NCI-H526 (cell line): ENCODE data around the gene ZNF398.
"Not testable (repeated sequence)": the region's sequence is repeated elsewhere in the genome, so short reads cannot be mapped to it uniquely, and the experiment has no call there.

Source experiments
- DNase-seq, 2 experiments: peaks; one replicate each; lab custom pipeline; 2025; lab: John Stamatoyannopoulos, UW

ZNF398 gene

GRCh38 chr7:149147072-149147751, at the start of gene ZNF398:
TSS of gene ZNF398 (plus strand) at chr7:149147453. CDS start at chr7:149147743, 290 bp downstream.
- peak; percentile 67 to 93 for DNase-seq

GRCh38 chr7:149099058-149099457, 48.2 kb upstream of the ZNF398 start:
- no peak for DNase-seq

GRCh38 chr7:149100821-149101220, 46.4 kb upstream of the ZNF398 start:
- DNase-seq: no peak

- DNase-seq: no peak
Measured at GRCh38 chr7:149102666-149103065, 44.6 kb upstream of the ZNF398 start.

GRCh38 chr7:149103424-149103823, 43.8 kb upstream of the ZNF398 start:
- DNase-seq: no peak

GRCh38 chr7:149104214-149104613, 43.0 kb upstream of the ZNF398 start:
- no peak for DNase-seq

GRCh38 chr7:149104749-149105148, 42.5 kb upstream of the ZNF398 start:
- no peak for DNase-seq

- DNase-seq: no peak
Measured at GRCh38 chr7:149109969-149110368, 37.3 kb upstream of the ZNF398 start.

- peak in 1 of 2 experiments; percentile 49 for DNase-seq
Measured at GRCh38 chr7:149125189-149125862, 21.9 kb upstream of the ZNF398 start.

GRCh38 chr7:149125863-149126661, 21.2 kb upstream of the ZNF398 start, which contains the start of gene ZNF425:
TSS of gene ZNF425 (minus strand) at chr7:149126324. CDS start at chr7:149126213, 111 bp downstream.
- DNase-seq: peak; percentile 83 to 98

GRCh38 chr7:149126662-149127266, 20.5 kb upstream of the ZNF398 start:
- peak; percentile 63 to 79 for DNase-seq

GRCh38 chr7:149130572-149131198, 16.6 kb upstream of the ZNF398 start:
- DNase-seq: no peak

- no peak for DNase-seq
Measured at GRCh38 chr7:149133028-149133710, 14.1 kb upstream of the ZNF398 start.

- DNase-seq: no peak
Measured at GRCh38 chr7:149136118-149136517, 11.1 kb upstream of the ZNF398 start.

GRCh38 chr7:149140831-149141230, 6.4 kb upstream of the ZNF398 start:
- DNase-seq: no peak

GRCh38 chr7:149141893-149142292, 5.4 kb upstream of the ZNF398 start:
- DNase-seq: no peak

GRCh38 chr7:149144436-149144922, 2.8 kb upstream of the ZNF398 start:
- not testable (repeated sequence) for DNase-seq

- DNase-seq: peak; percentile 82 to 88
Measured at GRCh38 chr7:149145031-149145845, 2.0 kb upstream of the ZNF398 start.

- peak in 1 of 2 experiments; percentile 68 for DNase-seq
Measured at GRCh38 chr7:149147752-149148653, 750 bp downstream of the ZNF398 start.
